ENCODE measurements around the gene KCTD4.

DNA sequence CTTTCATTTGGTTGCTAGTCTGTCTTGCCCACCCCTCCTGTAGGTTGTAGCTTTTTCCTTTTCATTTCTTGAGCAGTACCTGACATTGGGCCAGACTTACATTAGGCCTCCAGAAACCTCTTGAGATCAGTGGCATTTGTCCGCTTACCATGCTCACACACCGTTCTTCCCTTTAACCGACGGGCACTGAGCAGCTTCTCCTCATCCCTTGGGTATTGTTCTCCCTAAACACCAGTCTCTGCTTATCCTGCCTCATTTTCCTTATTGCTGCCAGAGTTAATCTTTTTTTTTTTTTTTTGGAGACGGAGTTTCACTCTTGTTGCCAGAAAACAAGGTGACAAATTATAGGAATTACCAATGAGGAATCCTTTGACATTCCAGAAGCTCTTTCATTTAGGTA is 27.2 kb upstream of the KCTD4 start:
- TF ChIP-seq, protein P1, sequence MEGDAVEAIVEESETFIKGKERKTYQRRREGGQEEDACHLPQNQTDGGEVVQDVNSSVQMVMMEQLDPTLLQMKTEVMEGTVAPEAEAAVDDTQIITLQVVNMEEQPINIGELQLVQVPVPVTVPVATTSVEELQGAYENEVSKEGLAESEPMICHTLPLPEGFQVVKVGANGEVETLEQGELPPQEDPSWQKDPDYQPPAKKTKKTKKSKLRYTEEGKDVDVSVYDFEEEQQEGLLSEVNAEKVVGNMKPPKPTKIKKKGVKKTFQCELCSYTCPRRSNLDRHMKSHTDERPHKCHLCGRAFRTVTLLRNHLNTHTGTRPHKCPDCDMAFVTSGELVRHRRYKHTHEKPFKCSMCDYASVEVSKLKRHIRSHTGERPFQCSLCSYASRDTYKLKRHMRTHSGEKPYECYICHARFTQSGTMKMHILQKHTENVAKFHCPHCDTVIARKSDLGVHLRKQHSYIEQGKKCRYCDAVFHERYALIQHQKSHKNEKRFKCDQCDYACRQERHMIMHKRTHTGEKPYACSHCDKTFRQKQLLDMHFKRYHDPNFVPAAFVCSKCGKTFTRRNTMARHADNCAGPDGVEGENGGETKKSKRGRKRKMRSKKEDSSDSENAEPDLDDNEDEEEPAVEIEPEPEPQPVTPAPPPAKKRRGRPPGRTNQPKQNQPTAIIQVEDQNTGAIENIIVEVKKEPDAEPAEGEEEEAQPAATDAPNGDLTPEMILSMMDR (IDR thresholded peaks at IDR 0.05), result no peak
- TF ChIP-seq POLR2A (IDR thresholded peaks at IDR 0.05), result no peak
- TF ChIP-seq POLR2AphosphoS5 (IDR thresholded peaks at IDR 0.05), result no peak
